ENCODE results near the gene ASPG.

ASPG gene

DNA sequence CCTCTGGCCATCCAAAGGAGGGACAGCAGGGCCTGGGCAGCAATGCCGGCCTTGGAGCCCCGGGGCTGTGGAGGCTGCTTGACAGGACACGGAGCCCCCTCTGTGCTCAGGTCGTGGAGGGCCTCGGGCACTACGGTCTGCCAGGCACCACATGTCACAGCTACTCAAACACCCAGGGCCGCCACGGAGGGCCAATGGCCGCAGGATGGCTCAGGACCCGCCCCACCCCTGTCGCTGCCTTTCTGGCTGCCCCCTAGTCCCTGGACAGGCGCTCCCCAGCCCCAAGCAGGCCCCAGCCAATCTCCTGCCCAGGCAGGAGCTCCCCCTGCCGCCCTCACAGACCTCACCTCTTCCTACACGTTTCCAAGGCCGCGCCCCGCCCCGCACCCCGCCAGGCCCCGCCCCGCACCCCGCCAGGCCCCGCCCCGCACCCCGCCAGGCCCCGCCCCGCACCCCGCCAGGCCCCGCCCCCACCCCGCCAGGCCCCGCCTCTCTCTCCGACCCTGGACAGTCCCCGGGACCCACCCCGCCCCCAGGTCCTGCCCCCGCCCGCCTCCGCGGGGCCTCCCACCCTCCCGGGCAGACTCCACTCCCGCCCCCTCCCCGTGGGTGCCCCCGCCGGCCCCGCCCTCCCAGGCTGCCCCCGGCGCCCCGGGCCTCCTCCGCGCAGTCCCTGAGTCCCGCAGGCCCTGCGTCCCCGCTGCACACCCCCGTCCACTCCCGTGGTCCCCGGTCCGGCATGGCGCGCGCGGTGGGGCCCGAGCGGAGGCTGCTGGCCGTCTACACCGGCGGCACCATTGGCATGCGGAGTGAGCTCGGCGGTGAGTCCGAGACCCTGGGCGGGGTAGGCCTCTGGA lies at the start of gene ASPG:
TSS of gene ASPG (plus strand) at position 669 of the 857 bp plus-strand sequence. CDS start at position 740, 71 bp downstream.
- DNase-seq (ENCODE audit: low read depth in 3 of 3), result no peak

DNA sequence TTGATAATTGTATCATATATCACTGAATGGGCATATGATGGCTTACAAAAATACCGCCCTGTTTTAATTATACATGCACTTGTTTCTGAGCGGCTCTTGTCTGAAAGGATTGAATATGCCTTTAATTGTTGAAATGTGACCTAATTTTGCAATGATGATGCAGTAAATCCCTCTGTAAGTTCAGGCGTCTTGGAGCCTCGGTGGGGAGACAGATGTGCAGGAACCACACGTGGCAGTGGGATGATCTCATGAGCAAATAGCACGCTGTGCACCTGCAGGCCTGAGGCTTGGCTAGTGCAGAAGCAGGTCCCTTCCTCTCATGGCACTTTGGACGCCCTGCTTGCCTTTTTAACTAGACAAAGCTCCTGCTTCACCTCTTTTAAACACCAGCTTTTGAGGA lies 49.3 kb upstream of the ASPG start:
- DNase-seq (ENCODE audit: low read depth in 3 of 3), result no peak

DNA sequence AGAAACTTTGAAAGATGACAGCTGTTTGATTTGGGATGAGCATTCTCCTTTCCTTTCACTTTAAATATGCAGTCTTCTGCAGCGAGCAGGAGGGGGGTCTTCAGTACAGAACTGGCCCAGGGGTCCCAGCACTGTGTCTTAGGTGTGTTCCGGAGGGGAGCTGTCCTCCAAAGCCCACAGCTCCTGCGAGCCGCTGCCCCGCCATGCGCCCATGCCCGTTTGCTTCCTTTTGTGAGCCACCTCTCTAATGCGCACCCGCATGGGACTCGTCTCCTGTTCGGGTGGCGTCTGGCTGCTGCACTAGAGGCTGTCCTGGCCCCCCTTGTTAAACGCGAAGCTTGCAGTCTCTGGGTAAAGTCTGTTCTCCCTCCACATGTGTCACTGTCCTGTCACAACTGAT lies 48.4 kb upstream of the ASPG start:
- no peak for DNase-seq (ENCODE audit: low read depth in 3 of 3)

DNA sequence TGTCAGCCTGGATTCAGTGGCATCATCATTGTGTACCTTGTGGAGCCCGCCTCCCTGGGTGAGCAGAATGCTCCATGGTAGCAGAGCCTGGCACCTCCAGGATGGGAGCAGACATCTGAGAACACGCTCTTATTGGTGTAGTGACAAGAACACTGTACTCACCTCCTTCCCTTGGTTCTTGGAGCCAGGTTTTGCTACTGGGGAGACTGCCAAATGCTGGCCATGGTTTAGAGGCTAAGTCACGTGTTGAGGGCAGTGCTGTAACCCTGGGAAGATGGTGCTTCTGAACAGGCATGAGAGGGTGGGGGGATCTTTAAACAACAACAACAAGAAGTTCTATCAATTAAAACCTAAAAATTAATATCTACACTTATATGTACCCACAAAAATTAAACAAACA lies 47.6 kb upstream of the ASPG start:
- no peak for DNase-seq (ENCODE audit: low read depth in 3 of 3)

DNA sequence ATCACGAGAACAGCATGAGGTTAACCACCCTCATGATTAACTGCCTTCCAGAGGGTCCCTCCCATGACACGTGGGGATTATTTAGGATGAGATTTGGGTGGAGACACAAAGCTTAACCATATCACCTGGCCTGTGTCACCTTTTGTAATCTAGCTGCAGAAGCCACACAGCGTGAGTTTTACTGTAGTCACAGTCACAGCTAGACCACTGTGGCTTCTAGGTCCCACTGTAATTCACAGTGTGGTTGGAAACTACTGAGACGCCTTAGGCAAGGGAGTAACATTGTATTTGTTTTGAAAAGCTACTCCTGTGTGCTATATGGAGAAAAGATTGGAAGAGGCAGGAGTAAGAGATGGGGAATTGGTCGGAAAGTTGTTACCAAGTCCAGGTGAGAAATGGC lies 46.3 kb upstream of the ASPG start:
- no peak for DNase-seq (ENCODE audit: low read depth in 3 of 3)

DNA sequence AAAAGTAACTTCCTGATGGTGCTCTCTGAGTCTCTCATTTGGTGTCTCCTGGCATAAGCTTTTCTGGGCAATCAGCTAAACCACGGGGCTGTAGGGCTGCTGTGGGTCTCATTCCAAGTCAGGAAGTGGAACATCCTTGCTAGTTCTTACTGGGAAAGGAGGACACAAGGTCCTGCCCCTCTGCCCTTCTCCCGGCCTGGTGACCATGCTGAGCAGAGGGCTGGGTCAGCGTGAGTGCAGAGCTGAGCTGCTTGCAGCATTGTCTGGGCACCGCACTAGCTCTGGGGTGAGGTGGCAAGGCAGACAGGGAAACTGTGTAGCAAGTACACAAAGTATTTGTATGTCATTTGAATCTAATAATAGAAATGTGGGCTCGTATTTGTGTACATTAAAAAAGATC lies 45.0 kb upstream of the ASPG start:
- no peak for DNase-seq (ENCODE audit: low read depth in 3 of 3)

DNA sequence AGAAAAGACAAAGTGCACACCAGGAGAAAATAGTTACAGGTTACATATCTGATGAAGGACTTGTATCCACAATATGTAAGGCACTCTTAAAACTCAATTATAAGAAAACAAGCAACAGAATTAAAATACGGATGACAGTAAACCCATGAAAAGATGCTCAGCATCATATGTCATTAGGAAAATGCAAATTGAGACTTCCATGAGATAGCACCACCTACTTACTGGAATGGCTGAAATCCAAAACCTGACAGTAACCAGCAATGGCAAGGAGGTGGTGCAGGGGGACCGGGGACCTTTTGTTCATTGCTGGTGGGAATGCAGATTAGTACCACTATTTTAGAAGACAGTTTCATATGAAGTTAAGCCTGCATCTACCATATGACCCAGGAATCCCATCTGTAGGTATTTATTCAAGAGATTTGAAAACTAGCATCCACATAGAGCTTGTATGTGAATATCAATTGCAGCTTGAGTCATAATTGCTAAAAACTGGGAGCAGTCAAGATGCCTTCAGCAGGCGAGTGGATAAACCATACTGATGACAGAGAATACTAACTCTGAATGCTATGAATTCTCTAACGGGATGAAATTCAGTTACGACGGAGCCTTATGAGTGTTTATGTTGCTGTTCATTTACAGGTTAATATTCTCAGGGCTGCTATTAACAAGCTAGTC lies 43.9 kb upstream of the ASPG start:
- no peak for DNase-seq (ENCODE audit: low read depth in 3 of 3)

DNA sequence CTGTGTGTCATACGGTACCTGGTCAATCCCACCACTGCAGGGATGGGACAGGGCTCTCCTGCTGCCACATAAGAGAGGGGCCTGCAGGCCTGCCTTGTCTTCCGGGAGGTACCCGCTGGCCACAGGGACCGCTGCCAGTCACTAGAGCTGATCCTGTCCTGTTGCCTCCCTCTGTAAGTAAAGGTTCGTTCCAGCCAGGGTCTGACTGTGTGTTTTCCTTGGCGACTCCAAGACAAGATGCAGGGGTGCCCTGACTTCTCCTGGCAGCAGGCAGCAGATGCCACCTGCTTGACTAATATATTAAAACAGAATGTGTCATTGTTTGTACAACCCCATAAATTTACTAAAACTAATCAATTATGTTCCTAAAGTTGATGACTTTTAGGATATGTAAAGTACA lies 41.5 kb upstream of the ASPG start:
- DNase-seq (ENCODE audit: low read depth in 3 of 3), result no peak

DNA sequence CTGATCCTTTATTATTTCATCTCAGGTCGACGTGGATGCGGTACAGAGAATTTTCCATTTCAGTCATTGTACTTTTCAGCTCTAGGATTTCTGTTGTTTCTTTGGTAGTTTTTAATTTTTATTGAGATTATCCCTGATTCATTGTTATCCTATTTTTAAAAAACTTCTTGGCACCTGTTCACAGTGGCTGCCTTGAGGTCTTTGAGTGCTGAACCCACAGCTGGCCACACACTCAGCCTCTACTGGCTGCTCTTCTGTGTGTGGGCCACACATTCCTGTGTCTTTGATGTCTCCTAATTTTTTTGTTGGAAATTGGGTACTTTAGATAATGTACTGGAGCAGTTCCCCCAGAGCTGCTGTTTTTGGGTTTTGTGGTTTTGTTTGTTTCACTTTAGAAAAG lies 37.7 kb upstream of the ASPG start:
- no peak for DNase-seq (ENCODE audit: low read depth in 3 of 3)

DNA sequence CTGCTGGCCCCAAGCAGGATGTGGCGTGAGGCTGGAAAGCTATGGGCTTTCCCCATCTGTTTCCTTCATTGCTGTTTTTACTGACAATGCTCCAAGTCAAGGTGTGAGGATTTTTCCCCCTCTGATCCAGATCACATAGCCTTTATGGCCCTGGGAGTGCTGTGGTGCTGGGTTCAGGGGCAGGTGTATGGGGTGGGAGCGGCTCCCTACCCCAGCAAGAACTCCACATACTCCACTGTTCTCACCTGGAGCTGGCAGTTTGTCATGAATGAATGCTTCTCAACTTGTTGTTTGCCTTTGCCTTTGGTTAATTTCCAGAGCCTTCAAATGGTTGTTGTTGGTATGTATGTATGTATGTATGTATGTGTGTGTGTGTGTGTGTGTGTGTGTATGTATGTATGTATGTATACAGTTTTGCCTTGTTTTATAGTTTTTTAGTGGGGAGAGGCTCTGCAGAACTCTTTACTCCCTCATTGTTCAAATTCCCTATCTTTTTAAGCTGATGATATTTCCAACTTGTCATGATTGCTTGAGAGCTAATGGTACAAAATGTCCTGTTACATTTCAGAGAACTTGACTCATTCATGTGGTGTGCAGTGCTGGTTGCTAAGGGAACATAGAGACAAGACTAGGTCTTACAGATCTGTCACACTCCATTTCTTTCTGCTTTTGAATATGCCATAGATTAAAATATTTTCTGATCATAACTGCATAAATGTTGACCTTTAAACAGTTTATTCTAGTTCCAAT lies 36.6 kb upstream of the ASPG start:
- no peak for DNase-seq (ENCODE audit: low read depth in 3 of 3)

DNA sequence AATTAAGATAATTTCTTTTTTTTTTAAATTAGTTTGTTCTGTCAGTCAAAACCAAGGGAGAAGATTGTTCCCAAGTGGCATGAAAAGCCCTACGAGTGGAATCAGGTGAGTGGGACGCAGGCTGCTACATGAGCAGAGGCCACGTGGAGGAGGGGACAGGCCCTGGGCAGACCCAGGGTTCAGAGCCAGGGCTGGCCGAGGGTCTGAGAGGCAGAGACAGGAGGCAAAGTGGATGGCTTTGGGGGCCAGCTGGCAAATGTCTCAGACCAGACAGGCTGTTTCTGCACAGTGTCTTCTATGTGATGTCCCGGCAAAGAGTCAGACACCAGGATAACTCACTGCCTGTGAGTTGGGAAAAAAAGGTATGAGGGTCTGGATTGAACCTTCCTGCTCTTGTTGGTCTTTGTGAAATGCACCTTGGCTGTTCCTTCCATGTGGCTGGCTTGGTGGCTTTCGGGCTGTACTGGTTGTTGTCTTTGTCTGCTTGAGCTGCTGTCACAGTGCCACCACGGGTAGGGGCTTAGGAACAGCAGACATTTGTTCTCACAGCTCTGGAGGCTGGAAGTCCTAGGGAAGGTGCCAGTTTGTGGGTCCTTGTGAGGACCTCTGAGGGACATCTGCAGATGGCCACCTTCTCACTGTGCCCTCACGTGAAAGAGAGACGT lies 35.8 kb upstream of the ASPG start:
- no peak for DNase-seq (ENCODE audit: low read depth in 3 of 3)

DNA sequence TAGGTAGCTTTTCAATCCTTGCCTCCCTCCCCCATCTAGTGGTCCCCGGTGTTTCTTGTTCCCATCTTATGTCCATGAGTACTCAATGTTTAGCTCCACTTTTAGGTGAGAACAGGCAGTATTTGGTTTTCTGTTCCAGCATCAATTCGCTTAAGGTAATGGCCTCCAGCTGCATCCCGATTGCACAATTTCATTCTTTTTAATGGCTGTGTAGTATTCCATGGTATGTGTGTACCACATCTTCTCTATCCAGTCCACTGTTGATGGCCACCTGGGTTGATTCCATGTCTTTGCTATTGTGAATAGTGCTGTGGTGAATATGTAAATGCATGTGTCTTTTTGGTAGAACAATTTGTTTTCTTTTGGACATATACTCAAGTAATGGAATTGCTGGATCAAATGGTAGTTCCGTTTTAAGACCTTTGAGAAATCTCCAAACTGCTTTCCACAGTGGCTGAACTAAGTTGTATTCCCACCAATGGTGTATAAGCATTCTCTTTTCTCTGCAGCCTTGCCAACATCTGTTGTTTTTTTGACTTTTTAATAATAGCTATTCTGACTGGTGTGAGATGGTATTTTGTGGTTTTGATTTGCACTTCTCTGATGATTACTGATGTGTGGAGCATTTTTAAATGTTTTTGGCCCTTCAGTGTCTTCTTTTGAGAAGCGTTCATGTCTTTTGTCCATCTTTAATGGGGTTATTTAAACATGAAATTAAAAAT lies 34.2 kb upstream of the ASPG start:
- DNase-seq (ENCODE audit: low read depth in 3 of 3), result no peak

DNA sequence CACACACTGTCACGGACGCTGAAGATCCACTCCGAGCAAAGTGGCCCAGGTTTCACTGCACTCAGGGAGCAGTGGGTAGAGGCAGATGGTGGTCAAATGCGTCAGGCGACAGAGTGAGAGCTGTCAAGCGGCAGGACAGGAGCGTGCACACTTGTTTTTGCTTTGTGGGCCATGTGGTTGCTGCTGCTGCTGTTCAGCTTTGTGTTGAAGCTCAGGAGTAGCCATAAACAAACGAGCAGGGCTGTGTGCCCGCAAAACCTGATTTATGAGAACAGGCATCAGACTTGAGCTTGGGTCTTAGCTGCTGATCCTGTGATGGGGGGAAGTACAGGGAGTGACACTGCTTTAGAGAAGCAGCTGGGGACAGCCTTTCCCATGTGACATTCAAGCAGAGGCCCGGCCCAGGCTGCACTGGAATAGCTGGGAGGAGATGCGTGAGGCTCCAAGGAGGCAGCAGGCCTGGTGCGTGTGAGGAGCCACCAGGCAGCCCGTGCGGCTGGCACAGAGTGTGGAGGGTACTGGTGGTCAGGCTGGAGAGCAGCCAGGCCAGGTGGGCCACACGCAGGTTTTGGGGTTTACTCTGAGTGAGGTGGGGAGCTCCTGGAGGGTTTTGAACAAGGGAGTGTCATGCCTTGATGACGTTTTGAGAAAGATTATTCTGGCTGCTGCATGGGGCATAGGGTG lies 31.1 kb upstream of the ASPG start:
- DNase-seq (ENCODE audit: low read depth in 3 of 3), result no peak

DNA sequence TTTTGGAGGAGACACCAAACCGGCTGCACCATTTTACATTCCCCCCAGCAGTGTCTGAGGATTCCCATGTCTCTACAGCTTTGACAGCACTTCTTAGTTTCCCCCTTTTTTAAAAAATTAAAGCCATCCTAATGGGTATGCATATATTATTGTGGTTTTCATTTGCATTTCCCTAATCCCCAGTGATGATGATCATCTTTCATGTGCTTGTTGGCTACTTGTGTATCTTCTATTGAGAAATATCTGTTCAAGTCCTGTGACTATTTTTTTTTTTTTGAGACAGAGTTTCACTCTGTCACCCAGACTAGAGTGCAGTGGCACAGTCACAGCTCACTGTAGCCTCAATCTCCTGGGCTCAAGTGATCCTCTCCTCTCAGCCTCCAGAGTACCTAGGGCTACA lies 23.2 kb upstream of the ASPG start:
- no peak for DNase-seq (ENCODE audit: low read depth in 3 of 3)

DNA sequence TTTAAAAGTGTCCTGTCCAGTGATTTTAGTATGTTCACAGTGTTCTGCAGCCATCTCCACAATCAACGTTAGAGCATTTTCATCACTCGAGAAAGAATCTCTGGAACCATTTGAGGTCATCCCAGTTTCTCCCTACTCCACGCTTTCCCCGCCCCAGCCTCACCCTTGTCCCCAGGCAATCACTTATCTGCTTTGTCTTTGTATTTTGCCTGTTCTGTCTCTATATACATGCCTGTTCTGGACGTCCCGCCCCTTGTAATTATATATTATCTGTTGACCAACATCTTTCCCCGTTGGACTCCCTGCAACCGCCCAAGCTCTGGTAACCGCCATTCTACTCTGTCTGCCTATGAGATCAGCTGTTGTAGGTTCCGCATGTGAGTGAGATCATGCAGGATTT lies 21.5 kb upstream of the ASPG start:
- DNase-seq (ENCODE audit: low read depth in 3 of 3), result no peak

DNA sequence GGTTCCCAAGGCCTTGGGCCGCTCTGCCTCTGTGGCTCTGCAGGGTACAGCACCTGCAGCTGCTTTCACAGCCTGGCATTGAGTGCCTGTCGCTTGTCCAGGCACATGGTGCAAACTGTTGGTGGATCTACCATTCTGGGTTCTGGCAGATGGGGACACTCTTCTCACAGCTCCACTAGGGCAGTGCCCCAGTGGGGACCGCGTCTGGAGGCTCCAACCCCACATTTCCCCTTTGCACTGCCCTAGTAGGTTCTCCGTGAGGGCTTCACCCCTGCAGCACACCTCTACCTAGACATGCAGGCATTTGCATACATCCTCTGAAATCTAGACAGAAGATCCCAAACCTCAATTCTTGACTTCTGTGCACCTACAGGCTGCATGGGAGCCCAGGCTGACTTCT lies 19.2 kb upstream of the ASPG start:
- no peak for DNase-seq (ENCODE audit: low read depth in 3 of 3)

DNA sequence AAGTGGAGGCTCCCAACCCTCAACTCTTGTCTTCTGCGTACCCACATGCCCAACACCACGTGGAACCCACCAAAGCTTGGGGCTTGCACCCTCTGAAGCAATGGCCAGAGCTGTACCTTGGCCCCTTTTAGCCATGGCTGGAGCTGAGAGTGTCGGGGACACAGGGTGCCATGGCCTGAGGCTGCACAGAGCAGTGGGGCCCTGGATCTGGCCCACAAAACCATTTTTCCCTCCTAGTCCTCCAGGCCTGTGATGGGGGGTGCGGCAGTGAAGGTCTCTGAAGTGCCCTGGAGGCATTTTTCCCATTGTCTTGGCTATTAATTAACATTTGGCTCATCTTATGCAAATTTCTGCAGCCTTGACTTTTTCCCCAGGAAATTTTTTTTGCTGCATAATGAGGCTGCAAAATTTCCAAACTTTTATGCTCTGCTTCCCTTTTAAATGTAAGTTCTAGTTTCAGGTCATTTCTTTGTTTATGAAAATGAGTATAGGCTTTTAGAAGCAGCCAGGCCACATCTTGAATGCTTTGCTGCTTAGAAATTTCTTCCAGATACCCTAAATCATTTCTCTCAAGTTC lies 18.7 kb upstream of the ASPG start:
- DNase-seq (ENCODE audit: low read depth in 3 of 3), result no peak

DNA sequence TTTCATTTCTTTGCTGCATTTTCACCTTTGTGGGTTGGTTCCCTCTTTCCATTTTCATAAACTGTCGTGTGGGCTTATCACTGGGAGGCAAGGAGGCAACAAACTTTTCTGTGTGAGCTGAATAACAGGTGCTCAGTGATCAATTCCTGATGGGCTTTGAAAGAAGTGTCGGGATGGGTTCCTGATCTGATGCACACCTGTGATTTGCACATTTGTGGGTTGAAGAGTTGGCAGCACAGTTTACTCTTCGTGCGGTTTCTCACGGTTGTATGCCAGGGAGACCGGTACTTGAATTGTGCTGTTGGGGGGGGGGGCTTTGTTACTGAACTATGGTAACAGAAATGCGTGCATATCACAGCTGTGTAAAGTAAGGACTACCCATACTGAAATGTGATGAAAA lies 16.0 kb upstream of the ASPG start:
- DNase-seq (ENCODE audit: low read depth in 3 of 3), result no peak

DNA sequence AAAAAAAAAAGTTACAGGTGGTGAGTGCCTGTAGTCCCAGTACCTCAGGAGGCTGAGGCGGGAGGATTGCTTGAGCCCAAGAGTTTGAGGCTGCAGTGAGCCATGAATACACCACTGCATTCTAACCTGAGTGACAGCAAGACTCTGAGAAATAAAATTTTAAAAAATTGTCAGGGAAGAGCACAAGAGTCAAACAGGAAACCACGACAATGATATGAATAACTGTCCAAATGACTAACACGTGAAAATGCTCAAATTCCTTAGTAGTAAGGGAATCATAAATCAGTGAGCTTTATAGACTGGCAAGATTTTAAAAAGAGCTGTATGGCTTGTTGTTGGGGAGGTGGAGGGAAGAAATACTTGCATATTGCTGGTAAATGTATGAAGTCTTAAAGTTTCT lies 12.9 kb upstream of the ASPG start:
- no peak for DNase-seq (ENCODE audit: low read depth in 3 of 3)

DNA sequence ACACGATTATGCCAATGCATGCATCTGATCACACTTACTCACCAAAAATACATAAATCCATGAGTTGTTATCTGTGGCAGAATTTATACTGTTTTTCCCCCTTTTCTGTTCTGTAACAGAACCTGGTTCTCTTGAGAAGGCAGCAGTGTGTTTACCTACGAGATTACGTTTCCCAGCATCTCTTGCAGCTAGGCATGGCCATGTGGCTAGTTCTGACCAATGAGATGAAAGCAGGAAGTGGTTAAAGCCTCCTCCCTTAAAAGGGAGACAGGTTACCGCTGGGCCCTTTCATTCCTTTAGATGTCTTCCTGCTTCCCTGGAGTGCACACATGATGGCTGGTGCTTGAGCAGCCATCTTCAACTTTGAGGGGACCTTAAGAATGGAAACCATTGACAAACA lies 11.7 kb upstream of the ASPG start:
- no peak for DNase-seq (ENCODE audit: low read depth in 3 of 3)

Measured in stimulated activated CD4-positive, alpha-beta T cell treated with anti-CD3 and anti-CD28 coated beads, TNF-alpha, amount 100 ng/mL, for 48 hours (primary cell).